ENCODE results near the gene PTGER2. TPM values are rescaled to one million over a fixed set of nuclear protein-coding genes. Genes with fewer than 3 reads are reported as not detected.

The PTGER2 gene
- polyA plus RNA-seq, 3 donors: 51.5 to 90.4 (median 72.8) TPM

DNA sequence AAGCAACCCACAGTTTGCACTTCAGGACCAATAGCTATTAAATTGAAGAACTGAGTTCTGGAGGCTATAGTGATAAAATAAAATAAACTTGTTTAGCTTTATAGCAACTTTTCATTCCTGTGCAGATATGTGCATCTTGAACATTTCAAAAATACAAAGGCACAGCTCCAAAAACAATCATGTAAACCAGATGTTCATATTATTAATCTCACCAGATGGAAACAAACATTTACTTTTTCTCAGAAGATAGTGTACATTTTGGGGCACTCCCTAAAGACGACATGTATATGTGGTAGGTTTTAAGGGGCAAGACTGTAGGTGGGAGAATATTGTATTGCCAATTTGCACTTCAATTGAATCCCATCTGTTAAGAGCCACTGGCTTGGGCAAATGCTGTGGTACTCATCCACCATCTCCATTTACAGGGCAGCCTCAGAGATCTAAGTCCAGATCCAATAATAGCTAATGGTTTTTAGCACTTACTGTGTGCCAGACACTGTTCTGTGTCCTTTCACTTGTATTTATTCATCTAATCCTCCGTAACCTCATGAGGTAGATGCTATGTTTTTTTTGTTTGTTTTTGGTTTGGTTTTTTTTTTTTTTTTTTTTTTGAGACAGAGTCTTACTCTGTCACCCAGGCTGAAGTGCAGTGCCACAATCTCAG lies 49.1 kb downstream of the PTGER2 start:
- no peak for DNase-seq
- WGBS (ENCODE audit: insufficient coverage): no CpG with 5 or more reads among the region's 2 CpGs
- peaks cover 0 to 4% (median 0%) of the 10 kb centered on the region in 7 donors for H3K9me3 Mint-ChIP-seq
- H3K36me3 ChIP-seq (replicated peaks in 1 of 2; ENCODE audit: control insufficient read depth in 1 of 2, insufficient read depth in 2 of 2, low read length in 2 of 2): no peaks in the 10 kb centered on the region
- H4K20me1 ChIP-seq (ENCODE audit: insufficient read depth, low read length): no peaks in the 10 kb centered on the region
- no peaks in the 10 kb centered on the region for H3K9me3 ChIP-seq (replicated peaks in 1 of 2; ENCODE audit: control insufficient read depth in 1 of 2, insufficient read depth in 1 of 2, low read length in 2 of 2)
- H3K27ac ChIP-seq (ENCODE audit: low read depth in 1 of 2, low read length in 2 of 2): no peak overlapping the region
- no peak overlapping the region for H2AFZ ChIP-seq (ENCODE audit: insufficient read depth, low read depth, low read length, poor library complexity, severe bottlenecking)
- H3K4me1 ChIP-seq (ENCODE audit: control insufficient read depth in 1 of 2, insufficient read depth in 2 of 2, low read length in 2 of 2): peaks cover 10 to 11% of the 10 kb centered on the region in 2 donors
- no peak overlapping the region for H3K9ac ChIP-seq (ENCODE audit: insufficient read depth, low read length, poor library complexity, severe bottlenecking)
- intact Hi-C loops (cut with micrococcal nuclease): no loop called here
- no peaks in the 10 kb centered on the region for H3K36me3 Mint-ChIP-seq
- H3K4me2 ChIP-seq (replicated peaks; ENCODE audit: extremely low read depth, low read length, poor library complexity, severe bottlenecking): no peak overlapping the region
- H3K4me3 ChIP-seq (replicated peaks in 1 of 3; ENCODE audit: low read depth in 2 of 3, low read length in 3 of 3): no peak overlapping the region
- H3K4me3 Mint-ChIP-seq: peak overlapping the region in 1 of 2 donors; percentile 49
- H3K27me3 ChIP-seq (ENCODE audit: control insufficient read depth in 2 of 2, insufficient read depth in 2 of 2, low read length in 2 of 2): peaks cover 68 to 72% of the 10 kb centered on the region in 2 donors
- peaks cover 39 to 44% (median 40%) of the 10 kb centered on the region in 3 donors for H3K27me3 Mint-ChIP-seq (ENCODE audit: low read depth in 3 of 3)
- peaks cover 10% of the 10 kb centered on the region for H3K4me1 Mint-ChIP-seq
- peak overlapping the region in 1 of 7 donors; percentile 67 for H3K27ac Mint-ChIP-seq
- no peaks in the 10 kb centered on the region for H3K79me2 ChIP-seq (ENCODE audit: insufficient read depth, low read length)
- no peak for TF ChIP-seq CTCF (IDR thresholded peaks at IDR 0.05)

DNA sequence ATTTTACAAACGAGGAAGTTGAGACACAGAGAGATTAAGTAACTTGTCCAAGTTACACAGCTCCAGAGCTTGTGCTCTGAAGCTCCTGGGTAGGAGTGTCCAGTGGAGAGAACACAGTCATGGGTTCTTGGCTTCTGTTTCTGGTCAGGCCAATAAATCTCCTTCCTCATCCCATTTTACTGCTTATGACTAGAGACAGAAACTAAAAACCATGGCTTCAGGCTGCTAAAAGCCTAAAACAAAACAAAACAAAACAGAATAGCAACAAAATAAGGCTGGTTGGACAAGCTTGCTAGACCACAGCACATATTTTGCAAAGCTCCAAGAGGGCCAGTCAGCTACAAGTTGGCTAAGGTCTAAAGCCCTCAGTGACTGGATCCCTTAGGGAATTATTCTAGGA lies 49.8 kb downstream of the PTGER2 start:
- Histone ChIP-seq H3K4me1 (ENCODE audit: control insufficient read depth in 1 of 2, insufficient read depth in 2 of 2, low read length in 2 of 2) (peaks cover 10 to 11% of the 10 kb centered on the region in 2 donors), H3K79me2 (ENCODE audit: insufficient read depth, low read length) (no peaks in the 10 kb centered on the region), H3K4me3 (replicated peaks in 1 of 3; ENCODE audit: low read depth in 2 of 3, low read length in 3 of 3) (no peak overlapping the region), H3K36me3 (replicated peaks in 1 of 2; ENCODE audit: control insufficient read depth in 1 of 2, insufficient read depth in 2 of 2, low read length in 2 of 2) (no peaks in the 10 kb centered on the region), H2AFZ (ENCODE audit: insufficient read depth, low read depth, low read length, poor library complexity, severe bottlenecking) (no peak overlapping the region), H3K4me2 (replicated peaks; ENCODE audit: extremely low read depth, low read length, poor library complexity, severe bottlenecking) (peak overlapping the region; percentile 11), H4K20me1 (ENCODE audit: insufficient read depth, low read length) (no peaks in the 10 kb centered on the region), H3K9me3 (replicated peaks in 1 of 2; ENCODE audit: control insufficient read depth in 1 of 2, insufficient read depth in 1 of 2, low read length in 2 of 2) (no peaks in the 10 kb centered on the region), H3K27me3 (ENCODE audit: control insufficient read depth in 2 of 2, insufficient read depth in 2 of 2, low read length in 2 of 2) (peaks cover 70 to 72% of the 10 kb centered on the region in 2 donors), H3K9ac (ENCODE audit: insufficient read depth, low read length, poor library complexity, severe bottlenecking) (no peak overlapping the region), H3K27ac (ENCODE audit: low read depth in 1 of 2, low read length in 2 of 2) (peak overlapping the region in 1 of 2 donors; percentile 28)
- WGBS (ENCODE audit: insufficient coverage): no CpG with 5 or more reads among the region's 1 CpG
- H3K4me3 Mint-ChIP-seq: peak overlapping the region in 1 of 2 donors; percentile 43
- intact Hi-C loops (cut with micrococcal nuclease): no loop called here
- H3K27ac Mint-ChIP-seq: peak overlapping the region in 5 of 7 donors; percentile 42 to 72 (median 67)
- H3K4me1 Mint-ChIP-seq: peaks cover 10% of the 10 kb centered on the region
- no peak for TF ChIP-seq CTCF (IDR thresholded peaks at IDR 0.05)
- H3K9me3 Mint-ChIP-seq: peaks cover 0 to 4% (median 0%) of the 10 kb centered on the region in 7 donors
- DNase-seq: peak; percentile 57 to 76 (median 69)
- peaks cover 36 to 41% (median 36%) of the 10 kb centered on the region in 3 donors for H3K27me3 Mint-ChIP-seq (ENCODE audit: low read depth in 3 of 3)
- H3K36me3 Mint-ChIP-seq: no peaks in the 10 kb centered on the region
